ENCODE measurements around the gene GABRB1.

GABRB1 gene

DNA sequence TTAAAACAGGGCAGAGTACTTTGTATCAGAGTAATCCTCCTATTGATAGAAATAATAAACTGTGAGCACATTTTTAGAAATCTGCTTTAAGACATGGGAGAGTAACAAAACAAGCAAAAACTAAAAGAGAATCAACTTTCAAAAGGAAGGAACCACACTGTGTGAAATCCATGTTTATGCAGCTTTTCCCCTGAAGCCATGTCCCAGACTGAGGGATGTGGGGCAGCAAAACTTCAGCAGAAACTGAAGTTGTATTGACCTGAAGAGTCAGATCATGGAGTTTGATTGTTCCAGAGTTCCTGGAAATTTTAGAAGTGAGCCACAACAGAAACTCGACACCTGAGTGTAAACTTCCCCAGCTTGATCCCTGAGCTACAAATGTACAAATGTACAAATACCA is 378.9 kb downstream of the GABRB1 start:
- DNase-seq: no peak
- H3K4me3 ChIP-seq (ENCODE audit: low read depth in 1 of 2, low read length in 2 of 2): no peak overlapping the region
- no peaks in the 10 kb centered on the region for H3K79me2 ChIP-seq (ENCODE audit: insufficient read depth, low read length)
- H2AFZ ChIP-seq (ENCODE audit: low read depth, low read length): no peak overlapping the region
- no peak overlapping the region for H3K27ac ChIP-seq (ENCODE audit: low read length)
- no peaks in the 10 kb centered on the region for H3K27me3 ChIP-seq (ENCODE audit: insufficient read depth, low read length, poor library complexity)
- ATAC-seq (ENCODE audit: insufficient read depth, low read depth): no peak
- H3K9ac ChIP-seq (ENCODE audit: low read depth, low read length): no peak overlapping the region
- no peaks in the 10 kb centered on the region for H3K4me1 ChIP-seq (ENCODE audit: insufficient read depth, low read length)
- no peaks in the 10 kb centered on the region for H4K20me1 ChIP-seq (ENCODE audit: insufficient read depth, low read length)
- H3K9me3 ChIP-seq (ENCODE audit: insufficient read depth, low read length, severe bottlenecking): no peaks in the 10 kb centered on the region
- no peak overlapping the region for H3K4me2 ChIP-seq (ENCODE audit: insufficient read depth, low read length)
- no peak for TF ChIP-seq CTCF (IDR thresholded peaks at IDR 0.05; ENCODE audit: borderline replicate concordance, extremely low read depth, low read length, poor library complexity, severe bottlenecking)
- no peak for TF ChIP-seq EZH2 (IDR thresholded peaks at IDR 0.05; ENCODE audit: borderline replicate concordance, low read depth, low read length, severe bottlenecking)
- H3K36me3 ChIP-seq (ENCODE audit: insufficient read depth, low read length): no peaks in the 10 kb centered on the region

DNA sequence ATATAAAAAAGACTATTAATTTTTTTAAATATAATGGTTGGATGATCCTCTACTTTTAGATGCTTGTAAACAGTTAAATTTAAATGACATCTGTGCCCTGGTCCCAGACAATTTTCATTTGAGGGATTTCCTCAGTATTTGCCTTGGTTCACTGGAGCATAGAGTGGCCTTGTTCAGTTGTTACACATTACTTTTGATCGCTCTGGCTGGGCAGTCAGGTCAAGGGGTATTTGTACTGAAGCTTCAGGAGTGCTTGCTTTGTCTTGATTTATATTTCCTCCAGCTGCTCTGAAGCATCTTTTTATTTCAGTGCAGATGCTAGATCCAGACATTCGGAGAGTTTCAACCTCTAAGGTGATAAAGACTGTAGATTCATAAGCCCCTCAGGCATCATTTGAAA is 382.2 kb downstream of the GABRB1 start:
- no peak overlapping the region for H3K9ac ChIP-seq (ENCODE audit: low read depth, low read length)
- no peaks in the 10 kb centered on the region for H3K36me3 ChIP-seq (ENCODE audit: insufficient read depth, low read length)
- H3K9me3 ChIP-seq (ENCODE audit: insufficient read depth, low read length, severe bottlenecking): no peaks in the 10 kb centered on the region
- H3K4me3 ChIP-seq (ENCODE audit: low read depth in 1 of 2, low read length in 2 of 2): no peak overlapping the region
- DNase-seq: no peak
- no peaks in the 10 kb centered on the region for H3K79me2 ChIP-seq (ENCODE audit: insufficient read depth, low read length)
- H3K27ac ChIP-seq (ENCODE audit: low read length): no peak overlapping the region
- H3K4me1 ChIP-seq (ENCODE audit: insufficient read depth, low read length): no peaks in the 10 kb centered on the region
- H4K20me1 ChIP-seq (ENCODE audit: insufficient read depth, low read length): no peaks in the 10 kb centered on the region
- no peak for ATAC-seq (ENCODE audit: insufficient read depth, low read depth)
- TF ChIP-seq CTCF (IDR thresholded peaks at IDR 0.05; ENCODE audit: borderline replicate concordance, extremely low read depth, low read length, poor library complexity, severe bottlenecking) (no peak), EZH2 (IDR thresholded peaks at IDR 0.05; ENCODE audit: borderline replicate concordance, low read depth, low read length, severe bottlenecking) (no peak)
- H2AFZ ChIP-seq (ENCODE audit: low read depth, low read length): no peak overlapping the region
- no peak overlapping the region for H3K4me2 ChIP-seq (ENCODE audit: insufficient read depth, low read length)
- no peaks in the 10 kb centered on the region for H3K27me3 ChIP-seq (ENCODE audit: insufficient read depth, low read length, poor library complexity)

GRCh38 chr4:47415719-47416118 is 384.4 kb downstream of the GABRB1 start:
- H3K36me3 ChIP-seq (ENCODE audit: insufficient read depth, low read length): no peaks in the 10 kb centered on the region
- H4K20me1 ChIP-seq (ENCODE audit: insufficient read depth, low read length): no peaks in the 10 kb centered on the region
- H3K9me3 ChIP-seq (ENCODE audit: insufficient read depth, low read length, severe bottlenecking): no peaks in the 10 kb centered on the region
- H3K4me2 ChIP-seq (ENCODE audit: insufficient read depth, low read length): no peak overlapping the region
- H3K79me2 ChIP-seq (ENCODE audit: insufficient read depth, low read length): no peaks in the 10 kb centered on the region
- no peaks in the 10 kb centered on the region for H3K27me3 ChIP-seq (ENCODE audit: insufficient read depth, low read length, poor library complexity)
- no peak overlapping the region for H3K4me3 ChIP-seq (ENCODE audit: low read depth in 1 of 2, low read length in 2 of 2)
- no peak for DNase-seq
- no peak overlapping the region for H3K27ac ChIP-seq (ENCODE audit: low read length)
- ATAC-seq (ENCODE audit: insufficient read depth, low read depth): no peak
- no peak for TF ChIP-seq CTCF (IDR thresholded peaks at IDR 0.05; ENCODE audit: borderline replicate concordance, extremely low read depth, low read length, poor library complexity, severe bottlenecking)
- no peak for TF ChIP-seq EZH2 (IDR thresholded peaks at IDR 0.05; ENCODE audit: borderline replicate concordance, low read depth, low read length, severe bottlenecking)
- no peak overlapping the region for H3K9ac ChIP-seq (ENCODE audit: low read depth, low read length)
- H2AFZ ChIP-seq (ENCODE audit: low read depth, low read length): no peak overlapping the region
- H3K4me1 ChIP-seq (ENCODE audit: insufficient read depth, low read length): no peaks in the 10 kb centered on the region

GRCh38 chr4:47418147-47418546 is 386.8 kb downstream of the GABRB1 start:
- H2AFZ ChIP-seq (ENCODE audit: low read depth, low read length): no peak overlapping the region
- no peak overlapping the region for H3K27ac ChIP-seq (ENCODE audit: low read length)
- H3K79me2 ChIP-seq (ENCODE audit: insufficient read depth, low read length): no peaks in the 10 kb centered on the region
- no peaks in the 10 kb centered on the region for H3K4me1 ChIP-seq (ENCODE audit: insufficient read depth, low read length)
- H3K4me2 ChIP-seq (ENCODE audit: insufficient read depth, low read length): no peak overlapping the region
- H3K9me3 ChIP-seq (ENCODE audit: insufficient read depth, low read length, severe bottlenecking): no peaks in the 10 kb centered on the region
- ATAC-seq (ENCODE audit: insufficient read depth, low read depth) (no peak), DNase-seq (no peak)
- no peak overlapping the region for H3K9ac ChIP-seq (ENCODE audit: low read depth, low read length)
- no peaks in the 10 kb centered on the region for H4K20me1 ChIP-seq (ENCODE audit: insufficient read depth, low read length)
- no peaks in the 10 kb centered on the region for H3K27me3 ChIP-seq (ENCODE audit: insufficient read depth, low read length, poor library complexity)
- no peak overlapping the region for H3K4me3 ChIP-seq (ENCODE audit: low read depth in 1 of 2, low read length in 2 of 2)
- TF ChIP-seq CTCF (IDR thresholded peaks at IDR 0.05; ENCODE audit: borderline replicate concordance, extremely low read depth, low read length, poor library complexity, severe bottlenecking) (no peak), EZH2 (IDR thresholded peaks at IDR 0.05; ENCODE audit: borderline replicate concordance, low read depth, low read length, severe bottlenecking) (no peak)
- H3K36me3 ChIP-seq (ENCODE audit: insufficient read depth, low read length): no peaks in the 10 kb centered on the region

All from DND-41 (cell line).